H1 (cell line): Measurements from ENCODE around the gene TPSB2. TPM values are rescaled to one million over a fixed set of nuclear protein-coding genes. Genes with fewer than 3 reads are reported as not detected.

Experiments used
- EZH2 ChIP-seq: fragments of 200-600 bp; sonication (generic); IDR thresholded peaks from 2 replicates; pipeline ENCODE4 v1.7.1; 2012; ENCODE audit warnings: low read depth, mild to moderate bottlenecking, moderate library complexity, low read length, inconsistent platforms; ENCODE audit not compliant: severe bottlenecking
- HDAC6 ChIP-seq: IDR thresholded peaks from one replicate; pipeline ENCODE4 v1.7.1; 2012; ENCODE audit warnings: low read depth, mild to moderate bottlenecking, inconsistent platforms, low read length, moderate library complexity
- SP4 ChIP-seq: IDR thresholded peaks from 2 replicates; pipeline ENCODE4 v1.6.1; 2012; ENCODE audit warnings: low read length, inconsistent platforms
- polyA plus RNA-seq, 7 experiments: library from polyadenylated mRNA; depleted of rRNA in 3 of 7; stranded (reverse) in 5 of 7; unstranded in 2 of 7; fragments of >200 nt in 5 of 7; fragments of 200-250 nt in 2 of 7; gene quantifications; 1 replicate in 5 of 7; 2 replicates in 1 of 7; 4 replicates in 1 of 7; pipeline versions ENCODE4 v1.2.1 to v1.2.3, GENCODE V29; 2011 to 2013; ENCODE audit warnings: missing spikeins in 2 of 7, mixed read lengths in 2 of 7
- total RNA-seq: library from RNA; stranded (reverse); fragmentation: NEBNext Ultra II Directional; extraction: Animal tissue kit (Norgen Biotek cat#: 25700); gene quantifications from 2 replicates; pipeline ENCODE4 v1.2.1, GENCODE V29; 2021
- TF ChIP-seq, protein P1 (sequence below), 3 experiments: IDR thresholded peaks; 1 replicate in 2 of 3; 2 replicates in 1 of 3; pipeline versions ENCODE4 v1.5.1 to v1.6.1; 2011; ENCODE audit warnings: low read length in 3 of 3, mild to moderate bottlenecking in 3 of 3, inconsistent platforms in 2 of 3, low read depth in 1 of 3, moderate library complexity in 1 of 3; ENCODE audit not compliant: insufficient read depth in 1 of 3; ENCODE audit errors: control extremely low read depth in 1 of 3
- TF ChIP-seq, protein P2 (sequence below): IDR thresholded peaks from 2 replicates; pipeline ENCODE4 v1.6.1; 2012; ENCODE audit warnings: inconsistent platforms

TPSB2 gene
- total and polyA plus RNA-seq, 2 of the 8 experiments (the other 6 are each of a cell fraction or from before 2014, with no cell fraction given) = 0.08 TPM; not detected in 1

DNA sequence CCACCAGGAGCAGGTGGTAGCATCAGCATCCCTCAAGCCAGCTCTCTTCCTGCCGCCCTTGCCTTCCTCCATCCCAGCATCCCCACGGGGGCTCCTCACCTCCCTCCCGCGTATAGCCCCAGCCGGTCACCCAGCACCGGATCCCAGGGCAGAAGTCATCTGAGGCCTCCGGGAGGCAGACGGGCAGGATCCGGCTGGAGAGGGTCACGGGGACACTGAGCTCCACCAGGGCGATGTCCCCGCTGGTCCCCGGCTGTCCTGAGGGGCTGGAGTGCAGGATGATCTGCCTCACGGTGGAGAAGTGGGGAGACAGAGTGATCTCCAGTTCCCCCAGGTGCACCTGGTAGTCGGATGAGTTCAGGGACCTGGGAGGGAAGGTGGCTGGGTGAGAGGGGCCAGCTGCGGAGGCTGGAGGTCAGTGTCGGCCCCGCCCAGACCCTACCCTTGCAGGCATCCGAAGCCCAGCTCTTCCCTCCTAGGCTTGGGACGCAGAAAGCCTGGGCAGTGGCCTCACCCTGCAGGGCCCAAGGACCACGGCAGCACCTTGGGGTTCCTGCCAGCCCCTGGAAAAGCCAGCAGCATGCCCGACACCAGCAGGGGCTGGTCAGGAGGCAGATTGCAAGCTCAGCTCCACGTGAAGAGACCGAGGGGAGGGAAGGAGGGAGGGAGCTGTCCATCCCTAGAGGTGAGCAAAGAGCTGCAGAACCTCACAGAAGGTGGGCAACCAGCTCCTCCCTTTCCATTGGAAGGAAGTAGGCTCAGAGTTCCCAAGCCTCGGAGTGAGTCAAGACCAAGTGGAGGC lies 7.2 kb downstream of the TPSB2 start (continued):
- TF ChIP-seq EZH2 (no peak), HDAC6 (no peak), SP4 (no peak)
- TF ChIP-seq, protein P1, sequence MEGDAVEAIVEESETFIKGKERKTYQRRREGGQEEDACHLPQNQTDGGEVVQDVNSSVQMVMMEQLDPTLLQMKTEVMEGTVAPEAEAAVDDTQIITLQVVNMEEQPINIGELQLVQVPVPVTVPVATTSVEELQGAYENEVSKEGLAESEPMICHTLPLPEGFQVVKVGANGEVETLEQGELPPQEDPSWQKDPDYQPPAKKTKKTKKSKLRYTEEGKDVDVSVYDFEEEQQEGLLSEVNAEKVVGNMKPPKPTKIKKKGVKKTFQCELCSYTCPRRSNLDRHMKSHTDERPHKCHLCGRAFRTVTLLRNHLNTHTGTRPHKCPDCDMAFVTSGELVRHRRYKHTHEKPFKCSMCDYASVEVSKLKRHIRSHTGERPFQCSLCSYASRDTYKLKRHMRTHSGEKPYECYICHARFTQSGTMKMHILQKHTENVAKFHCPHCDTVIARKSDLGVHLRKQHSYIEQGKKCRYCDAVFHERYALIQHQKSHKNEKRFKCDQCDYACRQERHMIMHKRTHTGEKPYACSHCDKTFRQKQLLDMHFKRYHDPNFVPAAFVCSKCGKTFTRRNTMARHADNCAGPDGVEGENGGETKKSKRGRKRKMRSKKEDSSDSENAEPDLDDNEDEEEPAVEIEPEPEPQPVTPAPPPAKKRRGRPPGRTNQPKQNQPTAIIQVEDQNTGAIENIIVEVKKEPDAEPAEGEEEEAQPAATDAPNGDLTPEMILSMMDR (IDR thresholded peaks at IDR 0.05; ENCODE audit: control extremely low read depth in 1 of 3, insufficient read depth in 1 of 3, low read depth in 1 of 3, low read length in 3 of 3) = no peak
- TF ChIP-seq, protein P2, sequence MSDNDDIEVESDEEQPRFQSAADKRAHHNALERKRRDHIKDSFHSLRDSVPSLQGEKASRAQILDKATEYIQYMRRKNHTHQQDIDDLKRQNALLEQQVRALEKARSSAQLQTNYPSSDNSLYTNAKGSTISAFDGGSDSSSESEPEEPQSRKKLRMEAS = no peak
